Fibroblast of gingiva (primary cell): Measurements from ENCODE around the gene VDAC1.

ENCODE experiments used
- DNase-seq: peaks from one replicate; pipeline ENCODE4 v3.0.0-alpha.2; 2011; ENCODE audit warnings: low read depth

The VDAC1 gene

GRCh38 chr5:133926489-133927299 lies 78.1 kb downstream of the VDAC1 start:
- no peak for DNase-seq

- no peak for DNase-seq
Measured at GRCh38 chr5:133925866-133926488, 78.8 kb downstream of the VDAC1 start.

DNA sequence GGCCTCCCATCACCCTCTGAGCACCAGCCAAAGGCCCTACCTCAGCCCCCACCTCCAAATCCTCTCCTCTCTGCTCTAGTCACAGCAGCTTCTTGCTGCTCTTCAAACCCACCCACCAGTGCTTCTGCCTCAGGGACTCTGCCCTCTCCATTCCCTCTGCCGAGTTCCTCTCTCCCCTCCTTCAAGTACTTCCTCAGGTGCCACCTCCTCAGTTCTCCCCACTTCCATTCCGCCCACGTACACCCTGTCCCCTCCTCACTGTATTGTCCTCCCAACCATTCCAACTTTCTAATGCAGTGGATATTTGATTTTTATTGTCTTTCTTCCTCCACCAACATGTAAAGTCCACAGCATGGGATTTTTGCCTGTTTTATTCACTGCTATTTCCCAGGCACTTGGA lies 79.5 kb downstream of the VDAC1 start:
- no peak for DNase-seq

DNA sequence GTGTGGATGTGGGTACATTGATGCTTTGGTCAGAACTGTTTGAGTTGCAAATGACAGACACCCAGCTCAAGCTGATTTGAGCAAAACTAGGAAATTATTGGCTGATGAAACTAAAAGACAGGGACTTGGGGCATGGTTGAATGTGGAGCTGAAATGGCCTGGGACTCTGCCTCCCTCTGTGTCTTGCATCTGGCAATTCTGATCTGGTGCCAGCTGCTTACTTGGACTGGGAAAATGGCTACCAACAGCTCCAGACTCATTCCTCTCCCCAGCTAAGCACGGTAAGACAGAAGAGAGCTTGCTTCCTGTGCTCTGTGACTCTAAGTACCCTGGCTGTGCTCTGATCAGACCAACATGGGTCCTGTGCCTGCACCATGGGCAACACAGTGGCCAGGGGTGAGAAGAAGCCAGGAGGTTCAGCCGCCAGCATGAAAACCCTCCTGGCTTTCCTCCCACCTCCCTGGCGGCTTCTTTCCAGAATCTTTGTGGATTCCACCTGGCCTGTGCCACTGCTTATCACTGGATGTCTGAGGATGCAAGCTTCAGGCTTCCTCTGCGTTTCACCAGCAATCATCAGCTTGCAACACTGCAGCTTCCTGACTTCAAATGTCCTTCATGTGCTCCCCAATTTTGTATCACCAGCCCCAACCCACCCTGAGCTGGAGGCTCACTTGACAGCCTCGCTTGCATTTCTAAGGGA lies 80.4 kb downstream of the VDAC1 start:
- no peak for DNase-seq

- no peak for DNase-seq
Measured at GRCh38 chr5:133921979-133922378, 82.8 kb downstream of the VDAC1 start.
